NT2/D1 (cell line): ENCODE measurements around the gene HRH2.

Experiments used
- DNase-seq: peaks from one replicate; pipeline ENCODE4 v3.0.0-alpha.2; 2011; ENCODE audit warnings: low read depth, low spot score
- H3K27me3 ChIP-seq: 2 replicates; pipeline ENCODE4 v1.6.0; 2011; ENCODE audit warnings: mild to moderate bottlenecking; ENCODE audit not compliant: insufficient read length, insufficient read depth
- H3K36me3 ChIP-seq: 2 replicates; pipeline ENCODE4 v1.6.1; 2011; ENCODE audit warnings: mild to moderate bottlenecking, low read length, mixed read lengths; ENCODE audit not compliant: insufficient read depth, insufficient read length
- H3K4me1 ChIP-seq: 2 replicates; pipeline ENCODE4 v1.5.1; 2011; ENCODE audit not compliant: insufficient read depth, insufficient read length
- H3K4me3 ChIP-seq: 2 replicates; pipeline ENCODE4 v1.5.1; 2011; ENCODE audit warnings: low read depth; ENCODE audit not compliant: insufficient read length
- H3K9ac ChIP-seq: 2 replicates; pipeline ENCODE4 v1.6.0; 2011; ENCODE audit warnings: low read depth; ENCODE audit not compliant: insufficient read length
- H3K9me3 ChIP-seq: 2 replicates; pipeline ENCODE4 v1.5.1; 2011; ENCODE audit warnings: mild to moderate bottlenecking, low read length; ENCODE audit not compliant: insufficient read depth
- SUZ12 ChIP-seq: IDR thresholded peaks from 2 replicates; pipeline ENCODE4 v1.6.1; 2011; ENCODE audit not compliant: insufficient read length, insufficient read depth; ENCODE audit errors: extremely low read depth
- YY1 ChIP-seq: IDR thresholded peaks from 2 replicates; pipeline ENCODE4 v1.6.1; 2011; ENCODE audit not compliant: insufficient read length, insufficient read depth
- ZNF274 ChIP-seq: IDR thresholded peaks from 2 replicates; pipeline ENCODE4 v1.6.1; 2011; ENCODE audit warnings: mild to moderate bottlenecking, low read depth, low read length

Gene HRH2

DNA sequence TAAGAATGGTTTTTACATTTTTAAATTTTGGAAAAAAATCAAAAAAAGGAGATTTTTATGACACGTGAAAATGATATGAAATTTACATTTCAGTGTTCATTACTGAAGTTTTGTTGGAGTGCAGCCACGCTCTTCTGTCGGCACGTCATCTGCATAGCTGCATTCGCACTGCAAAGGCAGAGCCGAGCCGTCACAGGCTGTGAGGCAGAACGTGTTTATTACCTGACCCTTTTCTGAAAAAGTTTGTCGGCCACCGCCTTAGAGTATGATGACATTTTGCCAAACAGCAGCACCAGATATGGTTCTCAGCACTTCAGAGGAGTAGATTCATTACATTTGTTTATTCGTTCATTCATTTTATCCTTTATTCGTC is 24.1 kb downstream of the HRH2 start:
- TF ChIP-seq YY1 = no peak
- TF ChIP-seq ZNF274 = no peak
- no peak for TF ChIP-seq SUZ12
- no peaks in the 10 kb centered on the region for H3K27me3 ChIP-seq

DNA sequence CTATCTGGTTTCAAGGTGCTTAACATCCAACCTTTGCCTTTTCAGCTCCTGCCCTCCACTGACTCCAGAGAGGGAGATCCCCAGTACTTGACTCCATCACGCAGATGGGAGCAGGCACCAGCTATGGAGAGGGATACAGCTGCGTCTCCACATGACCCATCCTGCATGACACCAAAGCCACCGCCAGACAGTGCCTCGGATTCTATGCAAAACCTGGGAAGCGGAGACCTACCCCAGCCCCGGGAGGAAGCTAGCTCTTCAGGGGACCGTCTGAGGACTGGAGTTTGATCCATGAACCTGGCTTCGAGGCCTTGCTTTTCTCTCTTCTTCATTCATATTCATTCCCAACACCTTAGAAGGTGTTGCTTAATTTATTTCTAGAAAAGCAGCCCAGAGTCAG is 24.8 kb downstream of the HRH2 start:
- Histone ChIP-seq H3K9ac (no peak overlapping the region), H3K27me3 (no peaks in the 10 kb centered on the region), H3K4me1 (no peaks in the 10 kb centered on the region), H3K9me3 (no peaks in the 10 kb centered on the region), H3K36me3 (peaks cover 10% of the 10 kb centered on the region), H3K4me3 (no peak overlapping the region)
- DNase-seq = no peak
- TF ChIP-seq ZNF274 (no peak), SUZ12 (no peak), YY1 (no peak)

More for the DNA sequence above, 24.1 kb downstream of the HRH2 start:
- no peaks in the 10 kb centered on the region for H3K4me1 ChIP-seq
- no peak overlapping the region for H3K9ac ChIP-seq
- H3K36me3 ChIP-seq = peaks cover 10% of the 10 kb centered on the region
- H3K9me3 ChIP-seq = no peaks in the 10 kb centered on the region
- no peak for DNase-seq
- H3K4me3 ChIP-seq = no peak overlapping the region

DNA sequence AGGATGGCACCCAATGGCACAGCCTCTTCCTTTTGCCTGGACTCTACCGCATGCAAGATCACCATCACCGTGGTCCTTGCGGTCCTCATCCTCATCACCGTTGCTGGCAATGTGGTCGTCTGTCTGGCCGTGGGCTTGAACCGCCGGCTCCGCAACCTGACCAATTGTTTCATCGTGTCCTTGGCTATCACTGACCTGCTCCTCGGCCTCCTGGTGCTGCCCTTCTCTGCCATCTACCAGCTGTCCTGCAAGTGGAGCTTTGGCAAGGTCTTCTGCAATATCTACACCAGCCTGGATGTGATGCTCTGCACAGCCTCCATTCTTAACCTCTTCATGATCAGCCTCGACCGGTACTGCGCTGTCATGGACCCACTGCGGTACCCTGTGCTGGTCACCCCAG is 25.4 kb downstream of the HRH2 start:
- Histone ChIP-seq H3K4me1 (no peaks in the 10 kb centered on the region), H3K9me3 (no peaks in the 10 kb centered on the region), H3K4me3 (no peak overlapping the region), H3K27me3 (no peaks in the 10 kb centered on the region), H3K36me3 (peaks cover 10% of the 10 kb centered on the region), H3K9ac (no peak overlapping the region)
- TF ChIP-seq YY1 = no peak
- no peak for TF ChIP-seq SUZ12
- TF ChIP-seq ZNF274 = no peak
- DNase-seq = no peak

DNA sequence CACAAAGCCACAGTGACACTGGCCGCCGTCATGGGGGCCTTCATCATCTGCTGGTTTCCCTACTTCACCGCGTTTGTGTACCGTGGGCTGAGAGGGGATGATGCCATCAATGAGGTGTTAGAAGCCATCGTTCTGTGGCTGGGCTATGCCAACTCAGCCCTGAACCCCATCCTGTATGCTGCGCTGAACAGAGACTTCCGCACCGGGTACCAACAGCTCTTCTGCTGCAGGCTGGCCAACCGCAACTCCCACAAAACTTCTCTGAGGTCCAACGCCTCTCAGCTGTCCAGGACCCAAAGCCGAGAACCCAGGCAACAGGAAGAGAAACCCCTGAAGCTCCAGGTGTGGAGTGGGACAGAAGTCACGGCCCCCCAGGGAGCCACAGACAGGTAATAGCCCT is 26.1 kb downstream of the HRH2 start:
- no peak overlapping the region for H3K4me3 ChIP-seq
- TF ChIP-seq ZNF274 (no peak), YY1 (no peak), SUZ12 (no peak)
- H3K27me3 ChIP-seq = no peaks in the 10 kb centered on the region
- peaks cover 10% of the 10 kb centered on the region for H3K36me3 ChIP-seq
- DNase-seq = no peak
- no peaks in the 10 kb centered on the region for H3K4me1 ChIP-seq
- no peaks in the 10 kb centered on the region for H3K9me3 ChIP-seq
- no peak overlapping the region for H3K9ac ChIP-seq

DNA sequence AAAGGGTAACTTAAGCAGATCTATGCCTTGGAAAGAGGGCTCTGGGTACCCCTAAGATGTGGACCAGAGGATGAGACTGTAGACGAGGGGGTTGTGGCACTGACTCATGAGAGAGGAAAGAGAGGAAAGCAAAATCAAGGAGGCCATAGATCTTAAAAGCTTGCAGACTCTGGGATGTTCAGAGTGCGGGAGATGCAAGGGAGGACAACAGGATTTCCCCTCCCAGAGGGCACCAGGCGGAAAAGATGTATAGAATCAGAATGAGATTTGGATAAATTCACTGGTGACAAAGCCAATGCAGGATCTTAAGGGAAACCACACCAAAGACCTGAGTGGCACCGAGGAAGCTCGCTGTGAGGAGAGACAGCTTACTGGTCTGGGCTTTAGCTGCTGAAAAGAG is 27.1 kb downstream of the HRH2 start:
- Histone ChIP-seq H3K9ac (no peak overlapping the region), H3K36me3 (peaks cover 10% of the 10 kb centered on the region), H3K4me3 (no peak overlapping the region), H3K9me3 (no peaks in the 10 kb centered on the region), H3K27me3 (no peaks in the 10 kb centered on the region), H3K4me1 (no peaks in the 10 kb centered on the region)
- no peak for DNase-seq
- TF ChIP-seq ZNF274 (no peak), YY1 (no peak), SUZ12 (no peak)

DNA sequence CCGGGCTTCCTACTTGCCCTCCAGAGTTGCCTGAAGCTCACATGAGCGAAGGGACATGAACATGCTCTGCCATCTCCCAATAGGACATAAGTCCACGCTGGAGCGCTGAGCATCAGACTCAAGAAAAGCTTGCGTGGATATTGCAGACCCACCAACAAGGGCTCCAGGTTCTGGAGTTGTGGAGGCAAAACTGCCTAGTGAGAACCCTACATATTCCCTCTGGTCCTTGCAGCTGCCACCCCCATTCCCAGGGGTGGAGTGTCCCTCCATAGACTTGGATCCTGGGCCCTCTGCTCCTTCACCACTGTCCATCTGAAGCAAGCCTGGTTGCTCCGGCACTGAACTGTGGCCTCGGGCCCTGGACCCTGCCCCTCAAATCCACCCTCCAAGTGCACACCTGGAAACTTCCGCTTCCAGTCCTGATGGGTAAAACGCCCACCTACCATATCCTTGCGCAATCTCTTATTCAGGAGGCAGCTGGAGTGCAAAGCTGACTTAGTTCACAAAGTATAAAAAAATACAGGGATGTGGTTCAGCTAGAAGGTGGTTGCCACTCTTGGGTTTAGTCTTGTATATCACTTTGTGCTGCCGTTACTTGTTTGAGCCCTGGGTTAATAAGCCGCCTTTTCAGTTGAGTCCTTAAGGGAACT is 28.0 kb downstream of the HRH2 start:
- Histone ChIP-seq H3K4me1 (no peaks in the 10 kb centered on the region), H3K36me3 (peaks cover 10% of the 10 kb centered on the region), H3K9ac (no peak overlapping the region), H3K9me3 (no peaks in the 10 kb centered on the region), H3K27me3 (no peaks in the 10 kb centered on the region), H3K4me3 (no peak overlapping the region)
- DNase-seq = no peak
- TF ChIP-seq YY1 = no peak
- TF ChIP-seq ZNF274 = no peak
- no peak for TF ChIP-seq SUZ12

DNA sequence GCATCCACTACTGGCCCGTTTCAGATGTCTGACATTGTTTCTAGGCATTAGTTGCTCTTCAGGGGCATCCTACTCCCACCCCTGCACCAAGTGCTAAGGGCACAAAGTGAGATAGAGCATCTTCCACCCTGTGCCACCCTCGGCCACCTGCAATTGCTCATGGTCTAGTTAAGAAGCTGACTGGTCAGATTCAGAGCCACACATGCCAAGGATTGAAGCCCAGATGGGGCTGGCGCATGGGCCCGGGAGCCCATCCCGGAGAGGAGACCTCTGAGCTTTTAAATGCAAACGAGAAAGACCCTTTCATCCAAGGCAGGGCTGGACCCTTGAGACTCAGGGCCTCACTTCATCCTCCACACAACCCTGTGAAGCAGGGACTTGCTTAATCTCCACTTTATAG is 28.5 kb downstream of the HRH2 start:
- Histone ChIP-seq H3K4me3 (no peak overlapping the region), H3K27me3 (no peaks in the 10 kb centered on the region), H3K9ac (no peak overlapping the region), H3K4me1 (no peaks in the 10 kb centered on the region), H3K9me3 (no peaks in the 10 kb centered on the region), H3K36me3 (peaks cover 10% of the 10 kb centered on the region)
- TF ChIP-seq YY1 (no peak), SUZ12 (no peak), ZNF274 (no peak)
- no peak for DNase-seq

DNA sequence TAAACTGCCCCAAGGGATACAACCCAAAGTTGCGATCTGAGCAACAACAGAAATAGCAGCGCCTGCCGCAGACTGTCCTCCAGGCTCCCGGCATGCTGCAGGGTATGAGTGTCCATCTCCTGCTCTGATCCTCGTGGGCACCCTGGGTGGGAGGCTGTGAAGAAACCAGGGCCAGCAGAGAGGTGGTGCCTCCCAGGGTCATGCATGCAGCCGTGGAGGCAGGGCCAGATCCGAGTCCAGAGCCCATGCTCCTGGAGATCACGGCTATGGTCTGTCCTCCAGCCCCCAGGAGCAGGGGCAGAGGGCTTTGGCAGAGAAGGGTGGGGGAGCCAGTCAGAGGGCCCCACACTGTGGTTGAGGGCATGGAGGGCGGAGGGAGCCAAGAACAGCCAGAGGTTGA is 29.0 kb downstream of the HRH2 start:
- Histone ChIP-seq H3K9me3 (no peaks in the 10 kb centered on the region), H3K27me3 (no peaks in the 10 kb centered on the region), H3K36me3 (peaks cover 10% of the 10 kb centered on the region), H3K4me1 (no peaks in the 10 kb centered on the region), H3K4me3 (no peak overlapping the region), H3K9ac (no peak overlapping the region)
- TF ChIP-seq YY1 = no peak
- TF ChIP-seq ZNF274 = no peak
- no peak for TF ChIP-seq SUZ12
- DNase-seq = no peak
